K562 (cell line): ENCODE results near the gene SCNN1A. TPM values are rescaled to one million over a fixed set of nuclear protein-coding genes. Genes with fewer than 3 reads are reported as not detected.

ENCODE experiments used
- CREBBP ChIP-seq: IDR thresholded peaks from one replicate; pipeline ENCODE4 v1.6.1; 2012; ENCODE audit warnings: low read depth, mild to moderate bottlenecking, control low read depth, inconsistent platforms, low read length
- DACH1 ChIP-seq: fragments of 450-650 bp; IDR thresholded peaks from 2 replicates; pipeline ENCODE4 v1.6.1; 2018; ENCODE audit not compliant: partially characterized antibody
- DPF2 ChIP-seq: fragments of 450-650 bp; IDR thresholded peaks from 2 replicates; pipeline ENCODE4 v1.6.1; 2016
- ILK ChIP-seq: fragments of 450-650 bp; IDR thresholded peaks from 2 replicates; pipeline ENCODE4 v1.6.1; 2016; ENCODE audit warnings: missing genetic modification characterization, low read depth, mild to moderate bottlenecking, missing compliant biosample characterization, moderate library complexity, borderline replicate concordance
- NCOR1 ChIP-seq: fragments of 450-650 bp; IDR thresholded peaks from 2 replicates; pipeline ENCODE4 v1.6.1; 2016; ENCODE audit warnings: mild to moderate bottlenecking, moderate library complexity
- NFE2L1 ChIP-seq: fragments of 450-650 bp; IDR thresholded peaks from 2 replicates; pipeline ENCODE4 v1.6.1; 2016; ENCODE audit warnings: missing genetic modification characterization, low read depth, mild to moderate bottlenecking, missing compliant biosample characterization, moderate library complexity, borderline replicate concordance
- PHF21A ChIP-seq: fragments of 450-650 bp; IDR thresholded peaks from 2 replicates; pipeline ENCODE4 v1.6.1; 2017; ENCODE audit warnings: low read depth, borderline replicate concordance
- PPARD ChIP-seq: fragments of 250-450 bp; sonication (Bioruptor Pico); IDR thresholded peaks from 2 replicates; pipeline ENCODE4 v1.8.0; 2022; ENCODE audit warnings: inconsistent platforms, mild to moderate bottlenecking, moderate library complexity
- RBBP5 ChIP-seq: fragments of 200-600 bp; sonication (generic); IDR thresholded peaks from 2 replicates; pipeline ENCODE4 v1.6.1; 2012; ENCODE audit warnings: borderline replicate concordance, mild to moderate bottlenecking, low read length, control low read depth, inconsistent platforms; ENCODE audit not compliant: insufficient read depth, poor library complexity, severe bottlenecking
- SMAD3 ChIP-seq: fragments of 450-650 bp; formaldehyde crosslinking; conservative IDR thresholded peaks from 2 replicates; pipeline ENCODE4 v1.4.0; 2020; ENCODE audit warnings: mild to moderate bottlenecking
- TAF1 ChIP-seq: IDR thresholded peaks from 2 replicates; pipeline ENCODE4 v1.6.1; 2011; ENCODE audit warnings: mild to moderate bottlenecking, low read length, moderate library complexity; ENCODE audit not compliant: insufficient read depth, control insufficient read depth, severe bottlenecking; ENCODE audit errors: extremely low read depth
- TAF7 ChIP-seq: fragments of 450-650 bp; IDR thresholded peaks from 2 replicates; pipeline ENCODE4 v1.6.1; 2016; ENCODE audit warnings: missing genetic modification characterization, missing compliant biosample characterization
- ZFP1 ChIP-seq: fragments of 450-650 bp; formaldehyde crosslinking; IDR thresholded peaks from 2 replicates; pipeline ENCODE4 v1.4.0; 2020; ENCODE audit warnings: mild to moderate bottlenecking, mixed read lengths
- ZNF431 ChIP-seq: sonication (generic); formaldehyde crosslinking; IDR thresholded peaks from 2 replicates; pipeline ENCODE4 v1.8.0; 2022; ENCODE audit warnings: mild to moderate bottlenecking, missing genetic modification reagents
- ZNF57 ChIP-seq: fragments of 450-650 bp; formaldehyde crosslinking; IDR thresholded peaks from 2 replicates; pipeline ENCODE4 v1.4.0; 2020; ENCODE audit warnings: mild to moderate bottlenecking, moderate library complexity
- ZNF766 ChIP-seq: fragments of 200-800 bp; sonication (Bioruptor generic); conservative IDR thresholded peaks from 2 replicates; pipeline ENCODE4 v1.6.1; 2016; ENCODE audit warnings: missing genetic modification characterization, missing compliant biosample characterization
- polyA plus RNA-seq, 8 experiments: library from polyadenylated mRNA; depleted of rRNA in 4 of 8; stranded (reverse) in 5 of 8; unstranded in 3 of 8; fragments of >200 nt; fragmentation: Nextera tagmentation in 2 of 8; fragmentation: Illumina TruSeq in 1 of 8; extraction: Ambion mirVana in 2 of 8; extraction: Trizol in 1 of 8; gene quantifications; 2 replicates each; pipeline versions ENCODE4 v1.2.1 to v1.2.3, GENCODE V29; 2011 to 2014; ENCODE audit warnings: inconsistent platforms in 1 of 8, missing spikeins in 1 of 8
- total RNA-seq, 7 experiments: library from RNA; depleted of rRNA in 6 of 7; stranded (reverse); fragments of >200 nt in 6 of 7; fragmentation: Illumina TruSeq in 2 of 7; extraction: Trizol in 2 of 7; gene quantifications; 2 replicates each; pipeline versions ENCODE4 v1.2.1 to v1.2.3, GENCODE V29; 2011 to 2021; ENCODE audit warnings: low replicate concordance in 1 of 7
- TF ChIP-seq, protein P1 (sequence below): sonication (generic); formaldehyde crosslinking; IDR thresholded peaks from 2 replicates; pipeline ENCODE4 v1.8.0; 2022; ENCODE audit warnings: mild to moderate bottlenecking, missing genetic modification reagents
- TF ChIP-seq, protein P2 (sequence below), 2 experiments: fragments of 450-650 bp; IDR thresholded peaks; 2 replicates each; pipeline ENCODE4 v1.6.1; 2018; ENCODE audit warnings: mild to moderate bottlenecking in 2 of 2, low read depth in 1 of 2; ENCODE audit not compliant: partially characterized antibody in 2 of 2
- TF ChIP-seq, protein P3 (sequence below): fragments of 250-450 bp; sonication (Bioruptor Pico); IDR thresholded peaks from 2 replicates; pipeline ENCODE4 v1.5.1; 2021; ENCODE audit warnings: mild to moderate bottlenecking
- TF ChIP-seq, protein P4 (sequence below): fragments of 450-650 bp; IDR thresholded peaks from 2 replicates; pipeline ENCODE4 v1.6.1; 2017; ENCODE audit warnings: antibody characterized with exemption

Gene SCNN1A
- total and polyA plus RNA-seq, 9 of the 15 experiments (the other 6 are each of a cell fraction or from before 2014, with no cell fraction given): 0.15 to 0.49 (median 0.32) TPM; not detected in 5

DNA sequence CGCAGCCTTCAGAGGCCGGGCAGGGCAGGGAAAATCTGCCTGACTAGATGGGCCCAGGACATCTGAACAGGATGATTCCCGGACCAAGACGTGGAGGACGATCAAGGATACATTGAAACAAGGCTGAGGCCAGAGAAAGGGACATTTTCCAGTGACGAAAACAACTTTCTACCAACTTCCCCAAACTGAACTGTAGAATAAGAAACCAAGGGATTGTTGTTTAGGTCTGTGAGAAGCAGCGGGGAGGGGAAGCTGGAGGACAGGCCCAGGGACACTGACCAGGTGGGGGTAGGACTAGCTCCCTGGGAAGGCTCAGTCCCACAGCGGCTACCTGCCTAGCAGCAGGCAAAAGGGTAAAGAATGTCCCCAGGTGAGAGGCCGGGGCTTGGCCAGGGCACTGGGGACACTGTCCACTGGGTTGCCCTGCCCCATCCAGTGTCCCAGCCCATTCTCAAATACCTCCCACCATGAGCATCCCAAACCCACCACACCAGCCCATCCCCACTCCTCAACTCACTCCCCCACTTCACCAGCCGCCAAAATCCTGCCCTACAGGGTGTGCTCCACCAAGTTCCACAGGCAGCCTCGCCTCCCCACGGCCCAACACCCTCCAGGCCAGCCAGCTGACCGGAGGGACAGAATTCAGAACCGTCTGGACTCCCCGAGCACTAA, 34.5 kb downstream of the SCNN1A start (continued):
- TF ChIP-seq ZNF766 (CRISPR knock-in tag): peak; percentile 51; the same call in 1 of the 2 replicates
- TF ChIP-seq, protein P1, sequence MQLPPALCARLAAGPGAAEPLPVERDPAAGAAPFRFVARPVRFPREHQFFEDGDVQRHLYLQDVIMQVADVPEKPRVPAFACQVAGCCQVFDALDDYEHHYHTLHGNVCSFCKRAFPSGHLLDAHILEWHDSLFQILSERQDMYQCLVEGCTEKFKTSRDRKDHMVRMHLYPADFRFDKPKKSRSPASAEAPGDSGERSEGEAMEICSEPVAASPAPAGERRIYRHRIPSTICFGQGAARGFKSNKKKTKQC (CRISPR knock-in tag): 0 out of 2 replicates have a peak, but pooled peaks have one; percentile 18
- no peak for TF ChIP-seq NFE2L1 (tag)
- TF ChIP-seq RBBP5: peak; percentile 46
- no peak for TF ChIP-seq CREBBP
- TF ChIP-seq, protein P2, sequence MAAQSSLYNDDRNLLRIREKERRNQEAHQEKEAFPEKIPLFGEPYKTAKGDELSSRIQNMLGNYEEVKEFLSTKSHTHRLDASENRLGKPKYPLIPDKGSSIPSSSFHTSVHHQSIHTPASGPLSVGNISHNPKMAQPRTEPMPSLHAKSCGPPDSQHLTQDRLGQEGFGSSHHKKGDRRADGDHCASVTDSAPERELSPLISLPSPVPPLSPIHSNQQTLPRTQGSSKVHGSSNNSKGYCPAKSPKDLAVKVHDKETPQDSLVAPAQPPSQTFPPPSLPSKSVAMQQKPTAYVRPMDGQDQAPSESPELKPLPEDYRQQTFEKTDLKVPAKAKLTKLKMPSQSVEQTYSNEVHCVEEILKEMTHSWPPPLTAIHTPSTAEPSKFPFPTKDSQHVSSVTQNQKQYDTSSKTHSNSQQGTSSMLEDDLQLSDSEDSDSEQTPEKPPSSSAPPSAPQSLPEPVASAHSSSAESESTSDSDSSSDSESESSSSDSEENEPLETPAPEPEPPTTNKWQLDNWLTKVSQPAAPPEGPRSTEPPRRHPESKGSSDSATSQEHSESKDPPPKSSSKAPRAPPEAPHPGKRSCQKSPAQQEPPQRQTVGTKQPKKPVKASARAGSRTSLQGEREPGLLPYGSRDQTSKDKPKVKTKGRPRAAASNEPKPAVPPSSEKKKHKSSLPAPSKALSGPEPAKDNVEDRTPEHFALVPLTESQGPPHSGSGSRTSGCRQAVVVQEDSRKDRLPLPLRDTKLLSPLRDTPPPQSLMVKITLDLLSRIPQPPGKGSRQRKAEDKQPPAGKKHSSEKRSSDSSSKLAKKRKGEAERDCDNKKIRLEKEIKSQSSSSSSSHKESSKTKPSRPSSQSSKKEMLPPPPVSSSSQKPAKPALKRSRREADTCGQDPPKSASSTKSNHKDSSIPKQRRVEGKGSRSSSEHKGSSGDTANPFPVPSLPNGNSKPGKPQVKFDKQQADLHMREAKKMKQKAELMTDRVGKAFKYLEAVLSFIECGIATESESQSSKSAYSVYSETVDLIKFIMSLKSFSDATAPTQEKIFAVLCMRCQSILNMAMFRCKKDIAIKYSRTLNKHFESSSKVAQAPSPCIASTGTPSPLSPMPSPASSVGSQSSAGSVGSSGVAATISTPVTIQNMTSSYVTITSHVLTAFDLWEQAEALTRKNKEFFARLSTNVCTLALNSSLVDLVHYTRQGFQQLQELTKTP (IDR thresholded peaks at IDR 0.05; ENCODE audit: low read depth in 1 of 2, partially characterized antibody in 2 of 2): no peak
- TF ChIP-seq, protein P3, sequence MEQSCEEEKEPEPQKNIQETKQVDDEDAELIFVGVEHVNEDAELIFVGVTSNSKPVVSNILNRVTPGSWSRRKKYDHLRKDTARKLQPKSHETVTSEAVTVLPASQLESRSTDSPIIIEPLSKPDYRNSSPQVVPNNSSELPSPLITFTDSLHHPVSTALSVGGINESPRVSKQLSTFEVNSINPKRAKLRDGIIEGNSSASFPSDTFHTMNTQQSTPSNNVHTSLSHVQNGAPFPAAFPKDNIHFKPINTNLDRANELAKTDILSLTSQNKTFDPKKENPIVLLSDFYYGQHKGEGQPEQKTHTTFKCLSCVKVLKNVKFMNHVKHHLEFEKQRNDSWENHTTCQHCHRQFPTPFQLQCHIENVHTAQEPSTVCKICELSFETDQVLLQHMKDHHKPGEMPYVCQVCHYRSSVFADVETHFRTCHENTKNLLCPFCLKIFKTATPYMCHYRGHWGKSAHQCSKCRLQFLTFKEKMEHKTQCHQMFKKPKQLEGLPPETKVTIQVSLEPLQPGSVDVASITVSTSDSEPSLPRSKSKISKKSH (CRISPR knock-in tag): no peak
- no peak for TF ChIP-seq PHF21A
- no peak for TF ChIP-seq ILK
- no peak for TF ChIP-seq SMAD3
- TF ChIP-seq NCOR1: no peak
- TF ChIP-seq, protein P4, sequence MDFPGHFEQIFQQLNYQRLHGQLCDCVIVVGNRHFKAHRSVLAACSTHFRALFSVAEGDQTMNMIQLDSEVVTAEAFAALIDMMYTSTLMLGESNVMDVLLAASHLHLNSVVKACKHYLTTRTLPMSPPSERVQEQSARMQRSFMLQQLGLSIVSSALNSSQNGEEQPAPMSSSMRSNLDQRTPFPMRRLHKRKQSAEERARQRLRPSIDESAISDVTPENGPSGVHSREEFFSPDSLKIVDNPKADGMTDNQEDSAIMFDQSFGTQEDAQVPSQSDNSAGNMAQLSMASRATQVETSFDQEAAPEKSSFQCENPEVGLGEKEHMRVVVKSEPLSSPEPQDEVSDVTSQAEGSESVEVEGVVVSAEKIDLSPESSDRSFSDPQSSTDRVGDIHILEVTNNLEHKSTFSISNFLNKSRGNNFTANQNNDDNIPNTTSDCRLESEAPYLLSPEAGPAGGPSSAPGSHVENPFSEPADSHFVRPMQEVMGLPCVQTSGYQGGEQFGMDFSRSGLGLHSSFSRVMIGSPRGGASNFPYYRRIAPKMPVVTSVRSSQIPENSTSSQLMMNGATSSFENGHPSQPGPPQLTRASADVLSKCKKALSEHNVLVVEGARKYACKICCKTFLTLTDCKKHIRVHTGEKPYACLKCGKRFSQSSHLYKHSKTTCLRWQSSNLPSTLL: no peak
- 0 out of 2 replicates have a peak, but pooled peaks have one; percentile 45 for TF ChIP-seq DPF2
- TF ChIP-seq TAF1: peak; percentile 20
- no peak for TF ChIP-seq ZNF431
- TF ChIP-seq ZFP1 (CRISPR knock-in tag): no peak
- TF ChIP-seq TAF7 (tag): no peak
- TF ChIP-seq DACH1: peak; percentile 49
- TF ChIP-seq PPARD (CRISPR knock-in tag): no peak
- no peak for TF ChIP-seq ZNF57 (CRISPR knock-in tag)
